DMS79 treated with DMSO at 0.1 percent for 48 hours (cell line): ENCODE results near the gene ZNF738.
A peak's percentile ranks its signal among the peaks of the same experiment; 100 is the strongest.
"Not testable (repeated sequence)": the region's sequence is repeated elsewhere in the genome, so short reads cannot be mapped to it uniquely, and the experiment has no call there.

Experiments used
- DNase-seq: peaks from one replicate; lab custom pipeline; 2025; lab: John Stamatoyannopoulos, UW

The ZNF738 gene

GRCh38 chr19:21358768-21359451 is at the start of gene ZNF738:
TSS of gene ZNF738 (plus strand) at chr19:21359000. CDS start at chr19:21359141, 141 bp downstream.
- peak; percentile 94 for DNase-seq

- not testable (repeated sequence) for DNase-seq
These were observed 46.0 kb upstream of the ZNF738 start for GRCh38 chr19:21312807-21313206.

- DNase-seq, result no peak
These were observed 44.1 kb upstream of the ZNF738 start for GRCh38 chr19:21314676-21315075.

GRCh38 chr19:21317821-21318220 is 41.0 kb upstream of the ZNF738 start:
- no peak for DNase-seq

- no peak for DNase-seq
These were observed 37.7 kb upstream of the ZNF738 start for GRCh38 chr19:21321134-21321533.

- no peak for DNase-seq
These were observed 36.8 kb upstream of the ZNF738 start for GRCh38 chr19:21321996-21322395.

- no peak for DNase-seq
These were observed 36.3 kb upstream of the ZNF738 start for GRCh38 chr19:21322528-21322927.

- no peak for DNase-seq
These were observed 35.8 kb upstream of the ZNF738 start for GRCh38 chr19:21323000-21323399.

- no peak for DNase-seq
These were observed 32.6 kb upstream of the ZNF738 start for GRCh38 chr19:21326169-21326568.

- peak; percentile 58 for DNase-seq
These were observed 30.4 kb upstream of the ZNF738 start for GRCh38 chr19:21328406-21328805.

GRCh38 chr19:21328885-21329605 is 29.8 kb upstream of the ZNF738 start, which contains the start of gene ZNF708:
TSS of gene ZNF708 (minus strand) at chr19:21329410. CDS start at chr19:21329212, 198 bp downstream.
- peak; percentile 90 for DNase-seq

GRCh38 chr19:21335721-21336120 is 23.1 kb upstream of the ZNF738 start:
- no peak for DNase-seq

- DNase-seq, result not testable (repeated sequence)
These were observed 14.0 kb upstream of the ZNF738 start for GRCh38 chr19:21344841-21345240.

- DNase-seq, result no peak
These were observed 6.0 kb upstream of the ZNF738 start for GRCh38 chr19:21352830-21353229.

GRCh38 chr19:21362291-21362690 is 3.5 kb downstream of the ZNF738 start:
- DNase-seq, result no peak

GRCh38 chr19:21383980-21384582 is 25.3 kb downstream of the ZNF738 start:
- no peak for DNase-seq

- DNase-seq, result no peak
These were observed 37.3 kb downstream of the ZNF738 start for GRCh38 chr19:21396121-21396520.

- DNase-seq, result peak; percentile 95
These were observed 38.2 kb downstream of the ZNF738 start, which contains the start of gene ZNF493 for GRCh38 chr19:21396893-21397572. TSS of gene ZNF493 (plus strand) at chr19:21397133. CDS start at chr19:21397238, 105 bp downstream.

- DNase-seq, result no peak
These were observed 40.1 kb downstream of the ZNF738 start for GRCh38 chr19:21398851-21399250.

GRCh38 chr19:21402303-21402985 is 43.6 kb downstream of the ZNF738 start:
- no peak for DNase-seq

GRCh38 chr19:21410166-21410565 is 51.4 kb downstream of the ZNF738 start:
- DNase-seq, result no peak

- DNase-seq, result no peak
These were observed 63.4 kb downstream of the ZNF738 start for GRCh38 chr19:21422244-21422643.
